ENCODE results near the gene NDOR1. TPM values are rescaled to one million over a fixed set of nuclear protein-coding genes. Genes with fewer than 3 reads are reported as not detected.
A peak's percentile ranks its signal among the peaks of the same experiment; 100 is the strongest.

The NDOR1 gene
- total and polyA plus RNA-seq, 2 donors (not counting 3 experiments of a cell fraction or from before 2014, with no cell fraction given), result 13.5 to 26.7 TPM

- intact Hi-C loops (cut with micrococcal nuclease) (loop anchor here (2.0 to 5.0 kb wide), 2 partner anchors 50 to 59 kb away; partner anchors contain the start of gene RNF224), dilution Hi-C loops (cut with MboI; ENCODE audit: extremely low pct_ligation_motif_present, low sequenced_read_pairs) (no loop called here)
- CTCF ChIA-PET, result interaction anchor here (0.6 to 3.6 kb wide), 21 partner anchors 9 to 130 kb away, joined by 3 to 26 read pairs (median 5); partner anchors contain the start of genes ANAPC2, CYSRT1, RNF224 and SSNA1
- H3K36me3 ChIP-seq (ENCODE audit: control insufficient read depth in 2 of 2, extremely low read depth in 1 of 2, insufficient read depth in 2 of 2, low read length in 2 of 2), result peaks cover 0 to 24% of the 10 kb centered on the region in 2 experiments
- H3K79me2 ChIP-seq (ENCODE audit: control insufficient read depth, insufficient read depth, low read length), result no peaks in the 10 kb centered on the region
- no peak overlapping the region for H3K27ac ChIP-seq (ENCODE audit: insufficient read depth, low read depth, low read length)
- DNase-seq (ENCODE audit: low read depth, low spot score), result peak; percentile 20
- no peak overlapping the region for H2AFZ ChIP-seq (ENCODE audit: low read depth, low read length)
- no peak for TF ChIP-seq POLR2A (IDR thresholded peaks at IDR 0.05; ENCODE audit: low read depth, low read length)
- TF ChIP-seq, protein P1, sequence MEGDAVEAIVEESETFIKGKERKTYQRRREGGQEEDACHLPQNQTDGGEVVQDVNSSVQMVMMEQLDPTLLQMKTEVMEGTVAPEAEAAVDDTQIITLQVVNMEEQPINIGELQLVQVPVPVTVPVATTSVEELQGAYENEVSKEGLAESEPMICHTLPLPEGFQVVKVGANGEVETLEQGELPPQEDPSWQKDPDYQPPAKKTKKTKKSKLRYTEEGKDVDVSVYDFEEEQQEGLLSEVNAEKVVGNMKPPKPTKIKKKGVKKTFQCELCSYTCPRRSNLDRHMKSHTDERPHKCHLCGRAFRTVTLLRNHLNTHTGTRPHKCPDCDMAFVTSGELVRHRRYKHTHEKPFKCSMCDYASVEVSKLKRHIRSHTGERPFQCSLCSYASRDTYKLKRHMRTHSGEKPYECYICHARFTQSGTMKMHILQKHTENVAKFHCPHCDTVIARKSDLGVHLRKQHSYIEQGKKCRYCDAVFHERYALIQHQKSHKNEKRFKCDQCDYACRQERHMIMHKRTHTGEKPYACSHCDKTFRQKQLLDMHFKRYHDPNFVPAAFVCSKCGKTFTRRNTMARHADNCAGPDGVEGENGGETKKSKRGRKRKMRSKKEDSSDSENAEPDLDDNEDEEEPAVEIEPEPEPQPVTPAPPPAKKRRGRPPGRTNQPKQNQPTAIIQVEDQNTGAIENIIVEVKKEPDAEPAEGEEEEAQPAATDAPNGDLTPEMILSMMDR (IDR thresholded peaks at IDR 0.05; ENCODE audit: extremely low read depth in 1 of 2, insufficient read depth in 1 of 2, low read depth in 1 of 2, low read length in 2 of 2), result peak; percentile 48 to 66
- no peak for TF ChIP-seq MYC (IDR thresholded peaks at IDR 0.05; ENCODE audit: low read depth, low read length)
- no TSS peak for BruUV-seq (replicated peaks)
- no peaks in the 10 kb centered on the region for H3K27me3 ChIP-seq (ENCODE audit: control insufficient read depth in 2 of 2, insufficient read depth in 2 of 2, low read length in 2 of 2)
- H3K4me3 ChIP-seq (replicated peaks in 1 of 3; ENCODE audit: insufficient read depth in 1 of 3, low read depth in 1 of 3, low read length in 3 of 3), result no peak overlapping the region
- no peaks in the 10 kb centered on the region for H4K20me1 ChIP-seq (replicated peaks; ENCODE audit: control insufficient read depth, extremely low read depth, insufficient read depth, low read length)
- H3K9me3 ChIP-seq (replicated peaks; ENCODE audit: control insufficient read depth, insufficient read depth, low read length), result no peaks in the 10 kb centered on the region
- FAIRE-seq, result peak; percentile 74
- peaks cover 6% of the 10 kb centered on the region for H3K4me1 ChIP-seq (ENCODE audit: control insufficient read depth, extremely low read depth, insufficient read depth, low read length)
- no peaks in the 10 kb centered on the region for H3K9me1 ChIP-seq (replicated peaks; ENCODE audit: control insufficient read depth, extremely low read depth, insufficient read depth, low read length)
- POLR2A ChIA-PET, result no interaction called here
- H3K4me2 ChIP-seq (ENCODE audit: insufficient read depth, low read length), result no peak overlapping the region
- H3K9ac ChIP-seq (replicated peaks; ENCODE audit: extremely low read depth, insufficient read depth, low read length), result no peak overlapping the region
Observed at GRCh38 chr9:137176302-137177182, 29.0 kb upstream of the NDOR1 start.

All from endothelial cell of umbilical vein (primary cell).